Measurements from ENCODE around the gene MYL12B.
"Not testable (repeated sequence)": the region's sequence is repeated elsewhere in the genome, so short reads cannot be mapped to it uniquely, and the experiment has no call there.

MYL12B gene

GRCh38 chr18:3297025-3297984 lies 35.4 kb downstream of the MYL12B start:
- peak; percentile 55 for DNase-seq (ENCODE audit: low spot score)

DNA sequence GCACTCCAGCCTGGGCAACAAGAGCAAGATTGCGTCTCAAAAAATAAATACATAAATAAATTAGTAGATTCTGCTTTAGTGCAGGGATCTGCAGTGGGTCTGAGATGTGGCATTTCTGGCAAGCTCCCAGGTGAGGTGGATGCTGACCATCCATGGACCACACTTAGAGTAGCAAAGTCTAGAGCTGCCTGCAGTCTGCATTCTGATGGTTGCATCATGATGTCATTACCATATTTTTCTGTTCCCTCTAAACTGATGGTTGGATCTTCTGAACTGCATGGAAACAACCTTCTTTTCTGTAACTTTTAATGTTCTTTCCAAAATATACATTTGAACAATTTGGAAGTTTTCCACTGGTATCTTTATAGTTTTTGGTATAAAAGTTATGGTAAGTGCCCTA lies 42.9 kb downstream of the MYL12B start:
- DNase-seq (ENCODE audit: low spot score) = no peak

- DNase-seq (ENCODE audit: low spot score) = peak; percentile 92
Measured at GRCh38 chr18:3305354-3305762, 43.4 kb downstream of the MYL12B start.

GRCh38 chr18:3305933-3306332 lies 44.0 kb downstream of the MYL12B start:
- DNase-seq (ENCODE audit: low spot score) = peak; percentile 22

- no peak for DNase-seq (ENCODE audit: low spot score)
Measured at GRCh38 chr18:3306391-3306790, 44.5 kb downstream of the MYL12B start.

DNA sequence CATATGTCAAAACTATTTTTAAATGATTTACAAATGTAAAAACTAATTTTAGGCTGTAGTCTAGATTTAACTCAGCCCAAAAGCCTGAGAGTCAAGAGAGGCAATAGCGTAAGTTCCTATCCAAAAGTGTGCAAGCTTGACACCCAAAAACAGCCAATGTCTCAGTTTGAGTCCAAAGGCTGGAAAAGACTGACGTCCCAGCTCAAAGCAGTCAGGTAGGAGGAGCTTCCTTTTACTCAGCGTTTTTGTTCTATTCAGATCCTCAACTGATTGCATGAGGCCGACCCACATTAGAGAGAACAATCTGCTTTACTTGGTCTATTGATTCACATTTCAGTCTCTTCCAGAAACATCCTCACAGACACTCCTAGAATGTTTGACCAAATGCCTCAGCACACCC lies 51.8 kb downstream of the MYL12B start:
- no peak for DNase-seq (ENCODE audit: low spot score)

- DNase-seq (ENCODE audit: low spot score) = not testable (repeated sequence)
Measured at GRCh38 chr18:3315344-3315743, 53.4 kb downstream of the MYL12B start.

DNA sequence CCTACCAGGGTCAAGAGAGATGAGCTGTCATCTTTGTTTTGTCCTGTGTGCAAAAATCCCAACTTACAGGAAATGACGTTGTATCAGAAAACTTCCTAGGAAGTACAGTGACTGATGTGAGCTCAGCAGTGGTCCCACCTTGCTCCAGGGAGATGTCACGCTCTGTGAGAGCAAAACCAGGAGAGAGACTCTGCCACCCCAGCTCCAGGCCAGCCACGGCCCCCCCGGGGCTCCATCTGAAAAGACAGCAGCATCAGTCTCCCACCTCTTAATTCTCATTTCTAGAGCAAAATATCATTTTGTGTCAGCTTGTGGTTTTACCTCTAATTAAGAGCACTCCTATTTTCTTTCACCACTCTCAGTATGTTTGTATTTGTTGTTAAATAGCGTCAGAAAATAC lies 57.5 kb downstream of the MYL12B start:
- DNase-seq (ENCODE audit: low spot score) = no peak

- DNase-seq (ENCODE audit: low spot score) = no peak
Measured at GRCh38 chr18:3319894-3320454, 58.0 kb downstream of the MYL12B start.

DNA sequence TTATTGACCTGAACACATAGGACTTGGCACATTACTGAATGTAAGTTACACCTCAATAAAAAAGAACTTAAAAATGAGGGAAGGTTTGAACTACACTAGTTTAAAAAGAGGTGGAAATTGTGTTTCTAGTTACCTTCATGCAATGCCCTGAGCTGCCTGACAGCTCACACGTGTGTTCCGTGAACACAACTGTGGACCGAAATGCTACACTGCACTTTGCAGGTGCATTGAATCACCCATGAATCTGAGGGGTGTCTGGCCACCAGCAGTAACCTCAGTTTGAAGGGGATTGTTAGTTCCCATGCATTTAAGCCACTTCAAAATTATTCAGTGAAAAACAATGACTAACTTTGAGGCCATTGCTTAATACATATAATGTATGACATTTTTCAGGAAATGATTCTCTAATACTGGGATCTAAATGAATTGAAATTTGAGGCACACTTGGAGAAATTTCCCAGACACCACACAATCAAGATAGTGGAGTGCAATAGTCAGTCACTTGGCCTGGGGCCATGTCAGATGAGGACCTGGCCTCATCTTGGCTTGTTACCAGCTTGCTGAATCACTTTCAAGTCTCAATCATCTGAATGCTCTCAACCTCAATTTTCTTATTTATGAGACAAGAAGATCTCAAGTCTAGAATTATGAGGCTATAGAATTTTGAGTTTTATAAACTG lies 59.3 kb downstream of the MYL12B start:
- peak; percentile 41 for DNase-seq (ENCODE audit: low spot score)

GRCh38 chr18:3323900-3324299 lies 62.0 kb downstream of the MYL12B start:
- DNase-seq (ENCODE audit: low spot score) = no peak

All from AG20443 (cell line).